ENCODE data around the gene GALNTL6.

GALNTL6 gene

GRCh38 chr4:172865103-172865502 is 1051.9 kb downstream of the GALNTL6 start:
- Histone ChIP-seq H3K27me3 (ENCODE audit: insufficient read depth, poor library complexity, severe bottlenecking) (no peaks in the 10 kb centered on the region), H3K27ac (replicated peaks) (no peak overlapping the region), H3K4me3 (replicated peaks; ENCODE audit: insufficient read depth, low read length) (no peak overlapping the region)
- TF ChIP-seq GABPA (IDR thresholded peaks at IDR 0.05; ENCODE audit: low read depth) (no peak), CTCF (IDR thresholded peaks at IDR 0.05; ENCODE audit: insufficient read depth, low read length) (no peak), REST (IDR thresholded peaks at IDR 0.05; ENCODE audit: insufficient replicate concordance, low read depth) (no peak), POLR2AphosphoS5 (IDR thresholded peaks at IDR 0.05; ENCODE audit: low read depth) (no peak), SPI1 (IDR thresholded peaks at IDR 0.05; ENCODE audit: borderline replicate concordance, low read depth) (no peak)
- DNase-seq (ENCODE audit: low read depth in 1 of 2, low spot score in 1 of 2) = no peak

- H3K4me3 ChIP-seq (replicated peaks; ENCODE audit: insufficient read depth, low read length) = no peak overlapping the region
- DNase-seq (ENCODE audit: low read depth in 1 of 2, low spot score in 1 of 2) = no peak
- no peaks in the 10 kb centered on the region for H3K27me3 ChIP-seq (ENCODE audit: insufficient read depth, poor library complexity, severe bottlenecking)
- no peak overlapping the region for H3K27ac ChIP-seq (replicated peaks)
- TF ChIP-seq POLR2AphosphoS5 (IDR thresholded peaks at IDR 0.05; ENCODE audit: low read depth) (no peak), SPI1 (IDR thresholded peaks at IDR 0.05; ENCODE audit: borderline replicate concordance, low read depth) (no peak), CTCF (IDR thresholded peaks at IDR 0.05; ENCODE audit: insufficient read depth, low read length) (no peak), REST (IDR thresholded peaks at IDR 0.05; ENCODE audit: insufficient replicate concordance, low read depth) (no peak), GABPA (IDR thresholded peaks at IDR 0.05; ENCODE audit: low read depth) (no peak)
These were observed 1052.4 kb downstream of the GALNTL6 start for GRCh38 chr4:172865531-172866127.

- DNase-seq (ENCODE audit: low read depth in 1 of 2, low spot score in 1 of 2) = no peak
- H3K27ac ChIP-seq (replicated peaks) = no peak overlapping the region
- H3K4me3 ChIP-seq (replicated peaks; ENCODE audit: insufficient read depth, low read length) = no peak overlapping the region
- TF ChIP-seq REST (IDR thresholded peaks at IDR 0.05; ENCODE audit: insufficient replicate concordance, low read depth) = no peak
- no peak for TF ChIP-seq POLR2AphosphoS5 (IDR thresholded peaks at IDR 0.05; ENCODE audit: low read depth)
- no peak for TF ChIP-seq SPI1 (IDR thresholded peaks at IDR 0.05; ENCODE audit: borderline replicate concordance, low read depth)
- TF ChIP-seq GABPA (IDR thresholded peaks at IDR 0.05; ENCODE audit: low read depth) = no peak
- TF ChIP-seq CTCF (IDR thresholded peaks at IDR 0.05; ENCODE audit: insufficient read depth, low read length) = no peak
- H3K27me3 ChIP-seq (ENCODE audit: insufficient read depth, poor library complexity, severe bottlenecking) = no peaks in the 10 kb centered on the region
These were observed 1053.2 kb downstream of the GALNTL6 start for GRCh38 chr4:172866421-172866820.

All from HL-60 (cell line).